Psoas muscle (tissue), 8 donors: Measurements from ENCODE around the gene TCF25. TPM values are rescaled to one million over a fixed set of nuclear protein-coding genes. Genes with fewer than 3 reads are reported as not detected.

Experiments used
- ATAC-seq, 4 donors: fragments of 200-7000 bp; cut with Tn5 transposase; one replicate each; pipeline ENCODE4 v1.9.1; 2020; ENCODE audit warnings: moderate library complexity in 3 of 4, mild to moderate bottlenecking in 2 of 4
- DNase-seq, 2 donors: peaks; one replicate each; pipeline ENCODE4 v3.0.0-alpha.2; 2020
- H3K27ac ChIP-seq: fragments of 200-600 bp; one replicate; pipeline ENCODE4 v1.8.0; 2022
- H3K27me3 ChIP-seq, 3 donors: fragments of 200-600 bp in 1 of 3; one replicate each; pipeline versions ENCODE4 v1.6.1 to v1.8.0; 2013 to 2022; ENCODE audit warnings: low read length in 2 of 3, mild to moderate bottlenecking in 2 of 3, moderate library complexity in 1 of 3; ENCODE audit not compliant: insufficient read depth in 3 of 3
- H3K36me3 ChIP-seq, 2 donors: fragments of 200-600 bp in 1 of 2; one replicate each; pipeline versions ENCODE4 v1.6.1 to v1.8.0; 2013 to 2022; ENCODE audit warnings: low read depth in 1 of 2, mild to moderate bottlenecking in 1 of 2, moderate library complexity in 1 of 2; ENCODE audit not compliant: insufficient read depth in 1 of 2
- H3K4me1 ChIP-seq: fragments of 200-600 bp; one replicate; pipeline ENCODE4 v1.8.0; 2022
- H3K4me3 ChIP-seq: fragments of 200-600 bp; one replicate; pipeline ENCODE4 v1.8.0; 2022; ENCODE audit warnings: mild to moderate bottlenecking
- H3K9me3 ChIP-seq: fragments of 200-600 bp; one replicate; pipeline ENCODE4 v1.8.0; 2022
- CTCF ChIP-seq: fragments of 200-600 bp; IDR thresholded peaks from one replicate; pipeline ENCODE4 v1.8.0; 2022; ENCODE audit warnings: antibody characterized with exemption
- WGBS, 3 donors: extraction: QIAGEN DNeasy Blood & Tissue Kit; methylation state at CpG; one replicate each; pipeline versions ENCODE4 v1.1.6 to v1.1.7; 2013; 5-methylcytosine and 5-hydroxymethylcytosine counted together
- intact Hi-C, 2 donors: fragments of 100-400 bp; cut with DNase I; formaldehyde crosslinking; loops; one replicate each; pipeline versions ENCODE4 v1.11.0 to v1.14.2; 2022
- polyA plus RNA-seq, 3 donors: library from polyadenylated mRNA; stranded (reverse); fragments of 200-250 nt; gene quantifications; one replicate each; pipeline ENCODE4 v1.2.3, GENCODE V29; 2013
- total RNA-seq, 4 donors: library from RNA; stranded (reverse); fragmentation: NEBNext Ultra II Directional in 2 of 4; extraction: Animal tissue kit (Norgen Biotek cat#: 25700) in 2 of 4; gene quantifications; one replicate each; pipeline versions ENCODE4 v1.2.1 to v1.2.4, GENCODE V29; 2021 to 2023
- donor health status: healthy with polysubstance abuse.
- donor health status: DM: no; HTN: no; CAD: no; lungs with moderate emphysema.
- donor health status: Bipolar disorder and iron deficiency.
- donor health status: healthy.
- donor health status: DM: yes; HTN: yes; CAD: no.
- donor health status: DM: no; HTN: no; CAD: no.
- donor health status: DM: no; HTN: no; CAD: no.
- donor health status: DM: yes; HTN: yes; CAD: no.

Gene TCF25
- total and polyA plus RNA-seq, 7 donors = 46.1 to 93.6 (median 57.6) TPM

GRCh38 chr16:89867918-89868317 is 5.5 kb upstream of the TCF25 start:
- WGBS, 3 donors = 90 to 91% (median 91%) methylated on average over 5 of the region's 5 CpGs
- Histone ChIP-seq H3K4me1 (peaks cover 6% of the 10 kb centered on the region), H3K27ac (no peak overlapping the region), H3K27me3 (peaks cover 0 to 2% (median 0%) of the 10 kb centered on the region in 3 donors), H3K9me3 (peaks cover 10% of the 10 kb centered on the region), H3K4me3 (no peak overlapping the region), H3K36me3 (no peaks in the 10 kb centered on the region)
- no peak for DNase-seq
- intact Hi-C loops = loop anchor here in 1 of 2 donors (10.0 kb wide), 1 partner anchor 163 kb away; the partner anchor contains the start of gene SPATA2L
- no peak for TF ChIP-seq CTCF
- ATAC-seq = no peak

DNA sequence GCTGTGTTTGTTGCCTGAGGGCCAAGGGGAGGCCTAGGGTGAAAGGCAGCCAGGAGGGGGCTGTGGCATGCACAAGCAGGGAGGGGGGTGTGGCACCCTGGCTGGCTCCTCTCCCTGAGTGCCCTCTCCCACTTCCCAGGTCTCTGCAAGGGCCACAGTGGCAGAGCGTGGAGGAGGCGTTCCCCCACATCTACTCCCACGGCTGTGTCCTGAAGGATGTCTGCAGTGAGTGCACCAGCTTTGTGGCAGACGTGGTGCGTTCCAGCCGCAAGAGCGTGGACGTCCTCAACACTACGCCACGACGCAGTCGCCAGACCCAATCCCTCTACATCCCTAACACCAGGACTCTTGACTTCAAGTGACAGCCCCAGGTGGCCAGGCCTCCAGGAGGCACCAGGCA is 3.5 kb upstream of the TCF25 start:
- intact Hi-C loops = loop anchor here in 1 of 2 donors (10.0 kb wide), 1 partner anchor 165 kb away; the partner anchor contains the start of gene SPATA2L
- WGBS, 3 donors = 90 to 95% (median 91%) methylated on average over 9 to 12 of the region's 12 CpGs
- H3K27ac ChIP-seq = no peak overlapping the region
- peaks cover 10% of the 10 kb centered on the region for H3K9me3 ChIP-seq
- no peak for DNase-seq
- H3K27me3 ChIP-seq = peaks cover 0 to 2% (median 0%) of the 10 kb centered on the region in 3 donors
- peaks cover 9% of the 10 kb centered on the region for H3K4me1 ChIP-seq
- TF ChIP-seq CTCF = no peak
- H3K36me3 ChIP-seq = peaks cover 0 to 5% of the 10 kb centered on the region in 2 donors
- no peak overlapping the region for H3K4me3 ChIP-seq
- no peak for ATAC-seq

DNA sequence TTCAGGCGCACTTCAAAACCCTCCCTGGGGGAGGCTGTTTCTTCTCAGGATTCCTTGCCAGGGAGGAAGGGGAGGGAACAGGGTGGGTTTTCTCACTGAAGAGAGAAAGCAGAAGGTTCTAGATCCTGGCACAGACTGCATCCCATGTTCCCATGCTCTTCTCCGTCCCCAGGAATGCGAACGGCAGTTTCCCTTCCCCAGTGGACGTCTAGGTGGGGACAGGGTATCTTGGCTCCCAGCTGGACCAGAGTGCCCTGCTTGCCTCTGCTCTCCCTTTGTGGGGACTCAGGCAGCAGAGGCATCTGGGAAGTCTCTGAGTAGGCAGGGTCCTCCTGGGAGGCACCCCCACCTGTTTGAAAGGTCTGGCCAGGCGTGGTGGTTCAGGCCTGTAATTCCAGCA is 3.0 kb upstream of the TCF25 start:
- Histone ChIP-seq H3K9me3 (peaks cover 10% of the 10 kb centered on the region), H3K4me1 (peaks cover 9% of the 10 kb centered on the region), H3K4me3 (no peak overlapping the region), H3K27ac (no peak overlapping the region), H3K27me3 (peaks cover 0 to 2% (median 0%) of the 10 kb centered on the region in 3 donors), H3K36me3 (peaks cover 0 to 10% of the 10 kb centered on the region in 2 donors)
- TF ChIP-seq CTCF = no peak
- intact Hi-C loops = no loop called here
- 83 to 90% (median 90%) methylated on average over 6 of the region's 6 CpGs for WGBS, 3 donors
- DNase-seq (no peak), ATAC-seq (no peak)

- no peak overlapping the region for H3K4me3 ChIP-seq
- peaks cover 9% of the 10 kb centered on the region for H3K4me1 ChIP-seq
- intact Hi-C loops = no loop called here
- DNase-seq (no peak), ATAC-seq (no peak)
- H3K27me3 ChIP-seq = peaks cover 0 to 2% (median 0%) of the 10 kb centered on the region in 3 donors
- WGBS, 3 donors = 84 to 85% (median 84%) methylated on average over 9 of the region's 9 CpGs
- no peak overlapping the region for H3K27ac ChIP-seq
- peaks cover 10% of the 10 kb centered on the region for H3K9me3 ChIP-seq
- H3K36me3 ChIP-seq = peaks cover 0 to 17% of the 10 kb centered on the region in 2 donors
- TF ChIP-seq CTCF = no peak
Measured at GRCh38 chr16:89871895-89872294, 1.5 kb upstream of the TCF25 start.
